Testis (tissue), 3 donors: Measurements from ENCODE around the gene SLC35D2. TPM values are rescaled to one million over a fixed set of nuclear protein-coding genes. Genes with fewer than 3 reads are reported as not detected.
"Not testable (repeated sequence)": the region's sequence is repeated elsewhere in the genome, so short reads cannot be mapped to it uniquely, and the experiment has no call there.

Experiments
- DNase-seq: peaks from one replicate; pipeline ENCODE4 v3.0.0-alpha.2; 2019
- H3K27ac ChIP-seq, 2 donors: fragments of 200-600 bp; sonication (generic); one replicate each; pipeline ENCODE4 v1.5.1; 2019
- H3K27me3 ChIP-seq: fragments of 200-600 bp; sonication (generic); one replicate; pipeline ENCODE4 v1.5.1; 2019
- H3K36me3 ChIP-seq: fragments of 200-600 bp; sonication (generic); one replicate; pipeline ENCODE4 v1.5.1; 2017; ENCODE audit warnings: low read depth; ENCODE audit errors: missing control alignments
- H3K4me1 ChIP-seq: fragments of 200-600 bp; sonication (generic); one replicate; pipeline ENCODE4 v1.5.1; 2019
- H3K4me3 ChIP-seq, 2 donors: fragments of 200-600 bp; sonication (generic); one replicate each; pipeline ENCODE4 v1.5.1; 2017 to 2019
- H3K9me3 ChIP-seq: fragments of 200-600 bp; sonication (generic); one replicate; pipeline ENCODE4 v1.5.1; 2017
- POLR2A ChIP-seq: fragments of 450-650 bp; IDR thresholded peaks from one replicate; pipeline ENCODE4 v1.6.1; 2017; ENCODE audit warnings: antibody characterized with exemption, mild to moderate bottlenecking, moderate library complexity
- WGBS, 2 donors: methylation state at CpG; one replicate each; pipeline ENCODE4 v1.1.5; 2018; 5-methylcytosine and 5-hydroxymethylcytosine counted together
- intact Hi-C: fragments of 100-400 bp; cut with DNase I; formaldehyde crosslinking; loops from one replicate; pipeline ENCODE4 v1.15.1; 2023; ENCODE audit warnings: low total_unique reads
- polyA plus RNA-seq: library from polyadenylated mRNA; stranded (reverse); fragments of 350-450 nt; fragmentation: Illumina TruSeq; extraction: RNeasy Lipid Tissue Mini Kit (QIAGEN cat#74804); gene quantifications from one replicate; pipeline ENCODE4 v1.2.3, GENCODE V29; 2014; ENCODE audit warnings: low read depth, low replicate concordance; ENCODE audit not compliant: insufficient read depth
- total RNA-seq, 2 donors: library from RNA; depleted of rRNA; stranded (reverse); fragments of >200 nt; gene quantifications; one replicate each; pipeline ENCODE4 v1.2.3, GENCODE V29; 2016
- TF ChIP-seq, protein P1 (sequence below), 3 experiments: fragments of 450-650 bp in 2 of 3; fragments of 200-600 bp in 1 of 3; sonication (generic) in 1 of 3; IDR thresholded peaks; one replicate each; pipeline ENCODE4 v1.5.1; 2016 to 2019; ENCODE audit warnings: antibody characterized with exemption in 3 of 3, mild to moderate bottlenecking in 2 of 3, moderate library complexity in 1 of 3

SLC35D2 gene
- total and polyA plus RNA-seq, 3 donors from 2014 or later = 18.4 to 34.2 (median 26.5) TPM

- no peak overlapping the region for H3K4me3 ChIP-seq
- TF ChIP-seq POLR2A = no peak
- TF ChIP-seq, protein P1, sequence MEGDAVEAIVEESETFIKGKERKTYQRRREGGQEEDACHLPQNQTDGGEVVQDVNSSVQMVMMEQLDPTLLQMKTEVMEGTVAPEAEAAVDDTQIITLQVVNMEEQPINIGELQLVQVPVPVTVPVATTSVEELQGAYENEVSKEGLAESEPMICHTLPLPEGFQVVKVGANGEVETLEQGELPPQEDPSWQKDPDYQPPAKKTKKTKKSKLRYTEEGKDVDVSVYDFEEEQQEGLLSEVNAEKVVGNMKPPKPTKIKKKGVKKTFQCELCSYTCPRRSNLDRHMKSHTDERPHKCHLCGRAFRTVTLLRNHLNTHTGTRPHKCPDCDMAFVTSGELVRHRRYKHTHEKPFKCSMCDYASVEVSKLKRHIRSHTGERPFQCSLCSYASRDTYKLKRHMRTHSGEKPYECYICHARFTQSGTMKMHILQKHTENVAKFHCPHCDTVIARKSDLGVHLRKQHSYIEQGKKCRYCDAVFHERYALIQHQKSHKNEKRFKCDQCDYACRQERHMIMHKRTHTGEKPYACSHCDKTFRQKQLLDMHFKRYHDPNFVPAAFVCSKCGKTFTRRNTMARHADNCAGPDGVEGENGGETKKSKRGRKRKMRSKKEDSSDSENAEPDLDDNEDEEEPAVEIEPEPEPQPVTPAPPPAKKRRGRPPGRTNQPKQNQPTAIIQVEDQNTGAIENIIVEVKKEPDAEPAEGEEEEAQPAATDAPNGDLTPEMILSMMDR (IDR thresholded peaks at IDR 0.05) = no peak
These were observed 21.8 kb downstream of the SLC35D2 start for GRCh38 chr9:96361668-96362067.

GRCh38 chr9:96360976-96361375 lies 22.5 kb downstream of the SLC35D2 start:
- Histone ChIP-seq H3K9me3 (no peaks in the 10 kb centered on the region), H3K4me1 (no peaks in the 10 kb centered on the region), H3K36me3 (no peaks in the 10 kb centered on the region), H3K27me3 (no peaks in the 10 kb centered on the region), H3K4me3 (no peak overlapping the region), H3K27ac (no peak overlapping the region)
- intact Hi-C loops = no loop called here
- no peak for DNase-seq
- 90 to 91% methylated on average over 2 of the region's 2 CpGs for WGBS, 2 donors
- no peak for TF ChIP-seq POLR2A
- TF ChIP-seq, protein P1 (IDR thresholded peaks at IDR 0.05) = no peak

More at GRCh38 chr9:96361668-96362067, 21.8 kb downstream of the SLC35D2 start:
- no peak for DNase-seq
- Histone ChIP-seq H3K9me3 (no peaks in the 10 kb centered on the region), H3K4me1 (no peaks in the 10 kb centered on the region), H3K36me3 (no peaks in the 10 kb centered on the region), H3K27me3 (no peaks in the 10 kb centered on the region), H3K27ac (no peak overlapping the region)
- 92 to 95% methylated on average over 6 of the region's 6 CpGs for WGBS, 2 donors
- intact Hi-C loops = no loop called here

- H3K9me3 ChIP-seq, H3K27ac ChIP-seq, H3K4me1 ChIP-seq, DNase-seq, H3K27me3 ChIP-seq, intact Hi-C loops, H3K4me3 ChIP-seq, H3K36me3 ChIP-seq: not testable (repeated sequence)
- 97 to 98% methylated on average over 6 of the region's 6 CpGs for WGBS, 2 donors
These were observed 23.0 kb downstream of the SLC35D2 start for GRCh38 chr9:96360523-96360922.

GRCh38 chr9:96350866-96351265 lies 32.6 kb downstream of the SLC35D2 start:
- H3K36me3 ChIP-seq = no peaks in the 10 kb centered on the region
- H3K4me1 ChIP-seq = no peaks in the 10 kb centered on the region
- intact Hi-C loops = no loop called here
- TF ChIP-seq POLR2A = no peak
- TF ChIP-seq, protein P1 (IDR thresholded peaks at IDR 0.05) = no peak
- WGBS, 2 donors = 92 to 93% methylated on average over 1 of the region's 1 CpG
- H3K9me3 ChIP-seq = no peaks in the 10 kb centered on the region
- H3K4me3 ChIP-seq = no peak overlapping the region
- no peak overlapping the region for H3K27ac ChIP-seq
- H3K27me3 ChIP-seq = no peaks in the 10 kb centered on the region
- no peak for DNase-seq

DNA sequence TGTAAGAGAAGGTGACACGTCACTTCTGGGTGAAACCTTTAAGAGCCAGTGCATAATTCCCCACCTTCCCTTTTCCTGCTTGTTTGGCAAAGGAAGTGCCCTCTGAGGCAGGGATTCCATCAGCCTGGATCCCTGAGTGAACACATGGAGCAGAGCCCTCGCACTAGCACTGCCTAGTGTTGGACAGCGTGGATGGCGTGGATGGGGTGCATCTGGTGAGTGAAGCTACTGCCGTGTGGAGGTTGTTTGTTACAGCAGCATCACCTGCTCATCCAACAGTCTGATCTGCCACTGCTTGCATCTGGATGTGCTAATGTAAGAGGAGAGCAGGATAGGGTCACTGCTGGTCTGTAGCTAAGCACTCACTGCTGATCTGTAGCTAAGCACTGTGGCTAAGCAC lies 35.2 kb downstream of the SLC35D2 start:
- H3K27me3 ChIP-seq = no peaks in the 10 kb centered on the region
- intact Hi-C loops = no loop called here

More for the DNA sequence above, 35.2 kb downstream of the SLC35D2 start:
- Histone ChIP-seq H3K27ac (no peak overlapping the region), H3K4me1 (no peaks in the 10 kb centered on the region), H3K9me3 (no peaks in the 10 kb centered on the region), H3K4me3 (no peak overlapping the region), H3K36me3 (no peaks in the 10 kb centered on the region)
- DNase-seq = no peak
- 97 to 98% methylated on average over 5 of the region's 5 CpGs for WGBS, 2 donors
- TF ChIP-seq, protein P1 (IDR thresholded peaks at IDR 0.05) = no peak
- no peak for TF ChIP-seq POLR2A
